Sigmoid colon (tissue), 4 donors: ENCODE data around the gene DYRK1A.

Experiments used
- CTCF ChIP-seq, 4 experiments: fragments of 450-650 bp in 3 of 4; fragments of 200-600 bp in 1 of 4; IDR thresholded peaks; one replicate each; pipeline ENCODE4 v1.5.1; 2016 to 2019; ENCODE audit warnings: antibody characterized with exemption in 4 of 4, mild to moderate bottlenecking in 3 of 4, moderate library complexity in 2 of 4
- POLR2A ChIP-seq, 2 donors: fragments of 450-650 bp; IDR thresholded peaks; one replicate each; pipeline ENCODE4 v1.6.1; 2016; ENCODE audit warnings: antibody characterized with exemption in 2 of 2, mild to moderate bottlenecking in 2 of 2, moderate library complexity in 2 of 2
- POLR2AphosphoS5 ChIP-seq, 4 donors: sonication (generic); formaldehyde crosslinking; IDR thresholded peaks; one replicate each; pipeline ENCODE4 v1.6.1; 2017; ENCODE audit warnings: antibody characterized with exemption in 4 of 4

GRCh38 chr21:37435711-37436110 lies 69.1 kb downstream of the DYRK1A start:
- TF ChIP-seq POLR2AphosphoS5 (IDR thresholded peaks at IDR 0.05) (no peak), CTCF (IDR thresholded peaks at IDR 0.05) (no peak), POLR2A (IDR thresholded peaks at IDR 0.05) (no peak)
